Colonic mucosa (tissue), 4 donors: ENCODE results near the gene DEFB129. TPM values are rescaled to one million over a fixed set of nuclear protein-coding genes. Genes with fewer than 3 reads are reported as not detected.

Source experiments
- DNase-seq: peaks from one replicate; pipeline ENCODE4 v3.0.0-alpha.2; 2020
- H3K27ac ChIP-seq: fragments of 200-600 bp; one replicate; pipeline ENCODE4 v1.8.0; 2021
- H3K27me3 ChIP-seq: fragments of 200-600 bp; one replicate; pipeline ENCODE4 v1.8.0; 2021
- H3K36me3 ChIP-seq: fragments of 200-600 bp; one replicate; pipeline ENCODE4 v1.8.0; 2021
- H3K4me1 ChIP-seq: fragments of 200-600 bp; one replicate; pipeline ENCODE4 v1.8.0; 2021; ENCODE audit warnings: mild to moderate bottlenecking
- H3K4me3 ChIP-seq: fragments of 200-600 bp; one replicate; pipeline ENCODE4 v1.8.0; 2021
- H3K9ac ChIP-seq, 2 donors: one replicate each; pipeline ENCODE4 v1.7.0; 2013; ENCODE audit warnings: control low read depth in 2 of 2, low read depth in 2 of 2, low read length in 2 of 2
- H3K9me3 ChIP-seq: fragments of 200-600 bp; one replicate; pipeline ENCODE4 v1.8.0; 2021
- CTCF ChIP-seq: fragments of 200-600 bp; IDR thresholded peaks from one replicate; pipeline ENCODE4 v1.8.0; 2022; ENCODE audit warnings: antibody characterized with exemption, mild to moderate bottlenecking
- intact Hi-C: fragments of 100-400 bp; cut with DNase I; formaldehyde crosslinking; loops from one replicate; pipeline ENCODE4 v1.14.1; 2022
- total RNA-seq, 2 donors: library from RNA; stranded (reverse); fragmentation: NEBNext Ultra II Directional in 1 of 2; extraction: Animal tissue kit (Norgen Biotek cat#: 25700) in 1 of 2; gene quantifications; one replicate each; pipeline ENCODE4 v1.2.1, GENCODE V29; 2021
- donor health status: healthy.
- donor health status: DM: no; HTN: no; CAD: no.
- donor health status: DM: no; HTN: no; CAD: no.

Gene DEFB129
- total RNA-seq, 2 donors from 2014 or later = not detected

- peak overlapping the region; percentile 6 to 68 for H3K9ac ChIP-seq
- TF ChIP-seq CTCF = peak; percentile 97
- H3K36me3 ChIP-seq = no peaks in the 10 kb centered on the region
- H3K4me1 ChIP-seq = no peaks in the 10 kb centered on the region
- no peak overlapping the region for H3K27ac ChIP-seq
- intact Hi-C loops = no loop called here
- H3K27me3 ChIP-seq = no peaks in the 10 kb centered on the region
- no peaks in the 10 kb centered on the region for H3K9me3 ChIP-seq
- peak; percentile 87 for DNase-seq
- H3K4me3 ChIP-seq = peak overlapping the region; percentile 44
Measured at GRCh38 chr20:266596-267562, 39.8 kb downstream of the DEFB129 start.

GRCh38 chr20:270517-270916, 43.5 kb downstream of the DEFB129 start:
- Histone ChIP-seq H3K27me3 (no peaks in the 10 kb centered on the region), H3K9ac (no peak overlapping the region), H3K36me3 (no peaks in the 10 kb centered on the region), H3K4me3 (no peak overlapping the region), H3K9me3 (no peaks in the 10 kb centered on the region), H3K27ac (no peak overlapping the region), H3K4me1 (no peaks in the 10 kb centered on the region)
- DNase-seq = no peak
- intact Hi-C loops = loop anchor here (10.0 kb wide), 2 partner anchors 54 to 56 kb away; partner anchors contain the start of gene SOX12
- TF ChIP-seq CTCF = no peak

- no peaks in the 10 kb centered on the region for H3K4me1 ChIP-seq
- TF ChIP-seq CTCF = no peak
- no peaks in the 10 kb centered on the region for H3K36me3 ChIP-seq
- no peaks in the 10 kb centered on the region for H3K27me3 ChIP-seq
- H3K9ac ChIP-seq = no peak overlapping the region
- no peak overlapping the region for H3K27ac ChIP-seq
- H3K9me3 ChIP-seq = no peaks in the 10 kb centered on the region
- intact Hi-C loops = loop anchor here (10.0 kb wide), 2 partner anchors 54 to 56 kb away; partner anchors contain the start of gene SOX12
- DNase-seq = no peak
- no peak overlapping the region for H3K4me3 ChIP-seq
Measured at GRCh38 chr20:271069-271468, 44.0 kb downstream of the DEFB129 start.

- intact Hi-C loops = loop anchor here (10.0 kb wide), 2 partner anchors 53 to 57 kb away; partner anchors contain the start of gene SOX12
- Histone ChIP-seq H3K27me3 (no peaks in the 10 kb centered on the region), H3K9me3 (no peaks in the 10 kb centered on the region), H3K9ac (no peak overlapping the region), H3K27ac (no peak overlapping the region), H3K4me3 (no peak overlapping the region), H3K4me1 (no peaks in the 10 kb centered on the region), H3K36me3 (no peaks in the 10 kb centered on the region)
- DNase-seq = no peak
- no peak for TF ChIP-seq CTCF
Measured at GRCh38 chr20:271528-271927, 44.5 kb downstream of the DEFB129 start.

- no peak overlapping the region for H3K4me3 ChIP-seq
- H3K9ac ChIP-seq = no peak overlapping the region
- no peaks in the 10 kb centered on the region for H3K4me1 ChIP-seq
- no peaks in the 10 kb centered on the region for H3K27me3 ChIP-seq
- intact Hi-C loops = loop anchor here (10.0 kb wide), 2 partner anchors 52 to 58 kb away; partner anchors contain the start of gene SOX12
- no peak overlapping the region for H3K27ac ChIP-seq
- no peak for TF ChIP-seq CTCF
- H3K9me3 ChIP-seq = no peaks in the 10 kb centered on the region
- DNase-seq = no peak
- no peaks in the 10 kb centered on the region for H3K36me3 ChIP-seq
Measured at GRCh38 chr20:272718-273117, 45.7 kb downstream of the DEFB129 start.
